Measurements from ENCODE around the gene OXCT2.

GRCh38 chr1:39745016-39745670, 26.0 kb downstream of the OXCT2 start:
- TF ChIP-seq CTCF (IDR thresholded peaks at IDR 0.05; ENCODE audit: low read length) = no peak
- no peak for TF ChIP-seq EZH2 (optimal IDR thresholded peaks at IDR 0.05; ENCODE audit: low read depth, low read length)
- TF ChIP-seq EZH2phosphoT487 (IDR thresholded peaks at IDR 0.05; ENCODE audit: low read length) = no peak
